Activated CD8-positive, alpha-beta memory T cell treated with anti-CD3 and anti-CD28 coated beads for 36 hours (primary cell): ENCODE measurements around the gene ZNF71. TPM values are rescaled to one million over a fixed set of nuclear protein-coding genes. Genes with fewer than 3 reads are reported as not detected.

Source experiments
- CTCF ChIA-PET: fragments of 350-600 bp; sonication (Branson Sonifier 250); formaldehyde crosslinking; loops from one replicate; lab custom pipeline; 2021; ENCODE audit warnings: antibody characterized with exemption; lab: Charles Lee
- POLR2A ChIA-PET: fragments of 350-600 bp; sonication (Branson Sonifier 250); formaldehyde crosslinking; loops from one replicate; lab custom pipeline; 2021; ENCODE audit warnings: antibody characterized with exemption; lab: Charles Lee
- total RNA-seq, 2 experiments: library from RNA; stranded (reverse); gene quantifications; one replicate each; pipeline ENCODE4 v1.2.3, GENCODE V29; 2021

Gene ZNF71
- total RNA-seq, 2 experiments from 2014 or later, result 6.7 to 6.9 TPM

- POLR2A ChIA-PET, result no interaction called here
- CTCF ChIA-PET, result interaction anchor here (0.8 kb wide), 1 partner anchor 114 kb away, joined by 3 read pairs; no protein-coding TSS in a partner anchor
These were observed 18.5 kb downstream of the ZNF71 start for GRCh38 chr19:56613639-56614038.

DNA sequence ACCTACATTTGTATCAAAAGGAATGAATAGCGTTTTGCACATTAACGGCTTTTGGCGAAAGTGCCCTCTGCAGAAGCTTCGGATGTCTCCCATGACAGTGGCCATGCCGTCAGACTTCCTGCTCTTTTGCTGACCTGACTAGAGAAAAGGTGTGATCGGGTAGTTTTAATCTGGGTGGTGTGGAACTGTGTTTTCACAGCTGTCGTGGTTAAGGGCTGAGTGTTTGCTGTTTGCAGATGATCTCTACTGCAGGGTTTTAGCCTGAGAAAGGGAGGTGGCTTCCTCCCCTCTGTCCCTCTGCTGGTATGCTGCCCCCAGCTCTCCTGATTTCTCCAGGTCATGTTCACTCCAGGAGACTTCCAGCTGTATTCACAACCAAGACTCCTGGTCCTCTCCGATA, 22.4 kb downstream of the ZNF71 start:
- ChIA-PET CTCF (interaction anchor here (0.6 kb wide), 1 partner anchor 311 kb away, joined by 3 read pairs; no protein-coding TSS in a partner anchor), POLR2A (no interaction called here)

- CTCF ChIA-PET, result no interaction called here
- POLR2A ChIA-PET, result no interaction called here
These were observed 24.0 kb downstream of the ZNF71 start for GRCh38 chr19:56619121-56619520.

GRCh38 chr19:56622374-56622773, 27.3 kb downstream of the ZNF71 start:
- POLR2A ChIA-PET, result no interaction called here
- CTCF ChIA-PET, result no interaction called here

DNA sequence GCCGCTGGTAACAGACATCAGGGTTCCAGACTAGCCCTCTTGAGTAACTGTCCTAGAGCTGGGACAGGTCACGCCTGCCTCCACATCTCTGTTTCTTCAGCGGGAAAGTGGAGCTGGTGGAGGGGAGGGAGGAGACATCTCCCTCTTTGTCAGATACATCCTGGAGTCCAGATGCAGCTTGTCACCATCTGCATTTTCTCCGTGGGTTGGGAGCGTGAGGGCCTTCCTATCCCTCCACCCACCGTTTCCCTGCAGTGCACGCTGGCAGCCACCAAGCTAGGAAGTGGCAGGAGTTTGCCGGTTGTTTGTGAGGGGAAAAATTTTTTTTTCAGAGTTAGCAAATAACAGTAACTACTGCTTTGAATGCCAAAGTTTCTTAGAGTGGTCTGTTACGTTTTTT, 27.9 kb downstream of the ZNF71 start:
- CTCF ChIA-PET, result no interaction called here

DNA sequence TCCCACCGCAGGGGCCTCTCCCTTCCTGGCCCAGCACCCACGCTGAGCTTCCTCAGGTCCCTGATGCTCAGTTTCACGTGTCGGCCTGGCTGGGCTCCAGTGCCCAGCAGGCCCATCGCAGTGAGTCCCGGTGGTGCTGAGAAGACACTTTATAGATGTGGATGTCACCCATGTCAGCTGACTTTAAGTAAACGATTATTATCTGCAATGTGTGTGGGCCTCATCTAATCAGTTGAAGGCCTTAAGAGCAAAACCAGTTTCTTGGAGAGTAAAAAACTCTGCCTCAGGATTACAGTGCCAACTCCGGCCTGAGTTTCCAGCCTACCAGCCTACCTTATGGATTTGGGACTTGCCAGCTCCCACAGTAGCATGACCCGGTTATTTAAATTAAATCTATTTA, 30.6 kb downstream of the ZNF71 start:
- CTCF ChIA-PET, result no interaction called here

More for the DNA sequence above, 27.9 kb downstream of the ZNF71 start:
- POLR2A ChIA-PET, result no interaction called here

GRCh38 chr19:56633021-56633420, 37.9 kb downstream of the ZNF71 start:
- CTCF ChIA-PET, result no interaction called here

More for the DNA sequence above, 30.6 kb downstream of the ZNF71 start:
- POLR2A ChIA-PET, result no interaction called here

DNA sequence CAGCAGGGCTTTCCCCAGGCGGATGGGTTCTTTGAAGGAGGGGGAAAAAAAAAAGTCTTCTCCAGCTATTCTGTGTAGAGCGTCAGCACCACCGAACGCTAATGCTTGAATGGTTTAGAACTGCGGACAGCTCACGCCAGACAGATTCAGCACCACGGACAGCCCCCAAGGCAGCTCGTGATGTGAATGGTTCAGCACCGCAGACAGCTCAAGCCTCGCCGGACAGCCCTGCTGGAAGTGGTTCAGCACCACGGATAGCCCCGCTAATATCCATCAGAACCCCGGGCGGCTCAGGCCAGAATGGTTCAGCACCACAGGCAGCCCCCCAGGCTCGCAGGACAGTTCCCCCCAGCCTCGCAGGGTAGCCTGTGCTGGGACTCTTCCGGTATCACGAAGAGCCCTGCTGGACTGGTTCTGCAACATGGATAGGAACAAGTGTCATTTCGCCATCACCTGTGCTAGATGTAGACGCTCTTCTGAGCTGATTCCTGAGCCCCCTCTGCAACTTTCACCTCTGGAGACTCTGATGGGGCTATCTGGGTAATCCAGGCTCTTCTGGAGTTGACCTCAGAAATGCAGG, 43.0 kb downstream of the ZNF71 start:
- POLR2A ChIA-PET, result no interaction called here
- CTCF ChIA-PET, result no interaction called here

More at GRCh38 chr19:56633021-56633420, 37.9 kb downstream of the ZNF71 start:
- POLR2A ChIA-PET, result no interaction called here

- ChIA-PET POLR2A (no interaction called here), CTCF (no interaction called here)
These were observed 44.1 kb downstream of the ZNF71 start for GRCh38 chr19:56639217-56639616.

DNA sequence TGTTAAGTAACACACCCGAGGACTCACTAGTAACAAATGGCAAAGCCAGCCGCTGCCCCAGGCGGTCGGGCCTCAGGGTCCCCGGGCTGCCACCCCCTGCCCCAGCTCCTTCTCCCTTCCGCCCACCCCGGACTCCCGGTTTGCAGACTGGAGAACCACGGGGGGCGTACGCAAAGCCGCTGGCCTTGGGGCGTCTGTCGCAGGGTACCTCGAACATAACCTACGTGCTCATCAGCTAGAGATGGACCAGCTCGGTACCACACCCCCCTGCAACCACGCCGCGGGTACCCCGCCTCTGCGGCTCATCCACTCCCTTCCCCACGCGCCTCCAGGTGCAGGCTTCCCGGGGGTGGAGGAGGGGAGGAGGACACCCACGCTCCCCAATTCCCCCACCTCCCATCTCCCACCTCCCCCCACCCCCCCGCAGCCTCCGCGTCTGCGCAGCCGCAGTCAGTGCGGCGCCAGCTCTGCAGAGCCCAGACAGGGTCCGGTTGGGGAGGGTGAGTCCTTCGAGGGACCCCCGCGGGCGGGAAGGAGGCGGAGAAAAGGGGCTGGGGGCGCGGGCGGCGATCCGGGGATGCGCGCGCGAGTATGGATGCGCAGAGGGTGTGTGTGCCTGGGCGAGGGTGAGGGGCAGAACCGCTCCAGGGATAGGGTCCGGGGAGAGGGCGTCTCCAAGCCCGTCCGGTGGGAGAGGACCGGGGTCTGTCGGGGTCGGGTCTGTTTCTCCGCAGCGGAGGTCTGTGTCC, 47.8 kb downstream of the ZNF71 start, which contains the start of gene SMIM17:
TSS of gene SMIM17 (plus strand) at position 449 of the 749 bp plus-strand sequence. CDS start 2,509 bp downstream, outside the sequence.
- POLR2A ChIA-PET, result no interaction called here
- CTCF ChIA-PET, result no interaction called here

DNA sequence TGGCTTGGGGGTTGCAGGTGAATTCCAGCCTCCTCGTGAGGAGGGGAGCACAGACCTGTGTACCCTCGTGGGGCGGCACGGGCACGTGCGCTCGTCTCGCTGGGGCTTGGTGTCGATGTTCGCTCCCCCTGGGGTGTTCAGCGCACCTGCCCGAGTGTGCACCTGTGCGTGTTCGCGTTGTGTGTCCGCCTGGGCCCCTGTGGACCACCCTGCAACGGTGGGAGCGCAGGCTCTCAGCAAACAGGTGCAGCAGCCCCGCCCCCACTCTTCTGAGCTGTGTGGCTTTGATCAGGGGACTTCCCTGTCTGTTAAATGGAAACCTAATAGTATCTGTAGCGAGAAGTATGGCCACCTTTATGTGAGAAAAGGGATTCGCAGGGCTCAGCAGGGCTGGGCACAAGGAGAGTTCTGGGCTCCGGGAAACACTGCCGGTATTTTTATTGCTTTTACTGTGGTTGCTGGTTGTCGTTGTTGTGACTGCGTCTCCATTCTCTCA, 48.4 kb downstream of the ZNF71 start:
- POLR2A ChIA-PET, result no interaction called here
- CTCF ChIA-PET, result no interaction called here

GRCh38 chr19:56654151-56654550, 59.0 kb downstream of the ZNF71 start:
- ChIA-PET CTCF (no interaction called here), POLR2A (no interaction called here)

GRCh38 chr19:56660381-56661107, 65.4 kb downstream of the ZNF71 start:
- POLR2A ChIA-PET, result no interaction called here

GRCh38 chr19:56661248-56661647, 66.1 kb downstream of the ZNF71 start:
- CTCF ChIA-PET, result no interaction called here
- POLR2A ChIA-PET, result no interaction called here

More at GRCh38 chr19:56660381-56661107, 65.4 kb downstream of the ZNF71 start:
- CTCF ChIA-PET, result no interaction called here

DNA sequence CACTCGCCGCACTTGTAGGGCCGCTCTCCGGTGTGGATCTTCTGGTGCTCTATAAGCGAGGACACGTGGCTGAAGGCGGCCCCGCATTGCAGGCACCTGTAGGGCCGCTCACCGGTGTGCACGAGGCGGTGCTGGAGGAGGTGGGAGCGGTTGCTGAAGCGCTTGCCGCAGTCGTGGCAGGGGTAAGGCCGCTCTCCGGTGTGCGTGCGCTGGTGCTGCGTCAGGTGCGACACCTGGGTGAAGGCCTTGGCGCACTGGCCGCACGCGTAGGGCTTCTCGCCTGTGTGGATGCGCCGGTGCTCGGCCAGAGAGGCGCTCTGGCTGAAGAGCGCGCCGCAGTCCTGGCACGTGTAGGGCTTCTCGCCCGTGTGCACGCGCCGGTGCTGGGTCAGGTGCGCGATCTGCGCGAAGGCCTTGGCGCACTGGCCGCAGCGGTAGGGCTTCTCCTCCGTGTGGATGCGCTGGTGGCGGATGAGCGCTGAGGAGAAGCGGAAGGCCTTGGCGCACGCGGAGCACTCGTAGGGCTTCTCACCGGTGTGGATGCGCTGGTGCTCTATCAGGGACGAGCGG, 68.9 kb downstream of the ZNF71 start:
- POLR2A ChIA-PET, result no interaction called here

GRCh38 chr19:56664511-56664910, 69.4 kb downstream of the ZNF71 start:
- POLR2A ChIA-PET, result no interaction called here
- CTCF ChIA-PET, result no interaction called here

More for the DNA sequence above, 68.9 kb downstream of the ZNF71 start:
- CTCF ChIA-PET, result no interaction called here

DNA sequence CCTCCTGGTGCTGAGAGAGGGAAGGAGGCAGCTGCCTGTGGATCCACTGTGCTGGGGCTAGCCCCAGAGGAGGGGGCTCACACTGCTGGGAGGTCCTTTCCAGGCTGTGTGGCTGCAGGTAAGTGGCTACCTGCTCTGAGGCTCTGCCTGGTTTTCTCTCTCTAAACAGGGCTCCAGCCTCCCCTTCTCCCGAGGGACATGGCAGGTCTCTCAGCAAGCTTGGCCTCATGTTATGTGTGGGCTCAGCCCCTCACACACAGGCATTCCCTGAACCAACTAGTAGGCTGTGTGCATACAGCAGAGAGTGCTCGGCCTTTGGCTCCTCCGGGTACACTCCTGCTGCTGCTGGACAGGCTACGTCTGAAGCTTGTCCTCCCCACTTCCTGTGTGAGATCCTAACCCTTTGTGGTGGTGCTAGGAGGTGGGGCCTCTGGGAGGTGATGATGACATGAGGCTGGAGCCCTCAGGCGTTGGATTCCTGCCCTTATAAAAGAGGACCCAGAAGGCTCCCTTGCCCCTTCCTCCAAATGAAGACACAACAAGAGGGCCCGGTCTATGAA, 72.3 kb downstream of the ZNF71 start:
- CTCF ChIA-PET, result no interaction called here
- POLR2A ChIA-PET, result no interaction called here

GRCh38 chr19:56668676-56669075, 73.6 kb downstream of the ZNF71 start:
- ChIA-PET POLR2A (no interaction called here), CTCF (no interaction called here)

DNA sequence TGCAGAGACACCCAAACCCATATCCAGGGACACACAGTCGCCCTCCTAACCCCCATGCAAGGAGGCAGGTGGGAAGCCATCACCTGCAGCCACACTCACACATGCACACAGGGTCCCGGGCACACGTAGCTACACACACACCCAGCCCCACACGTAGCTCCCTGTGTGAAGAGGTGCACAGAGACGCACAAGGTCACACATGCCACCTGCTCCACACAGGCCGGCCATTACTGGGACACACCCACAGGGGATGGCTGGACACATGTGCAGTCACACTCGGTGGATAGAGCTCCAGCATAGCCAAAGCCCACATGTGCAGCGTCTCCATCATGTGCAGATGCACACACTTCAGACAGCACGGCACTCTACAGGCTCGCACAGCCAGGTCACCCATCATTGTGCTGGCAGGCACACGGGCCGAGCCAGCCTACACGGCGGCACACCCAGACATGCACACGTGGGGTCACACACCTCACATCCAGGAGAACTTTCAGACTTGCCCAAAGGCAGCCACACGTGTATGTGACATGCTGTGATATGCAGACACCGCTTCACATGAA, 75.4 kb downstream of the ZNF71 start:
- ChIA-PET CTCF (no interaction called here), POLR2A (no interaction called here)
